GM08714 (cell line): ENCODE data around the gene HCAR2.
"Not testable (repeated sequence)": the region's sequence is repeated elsewhere in the genome, so short reads cannot be mapped to it uniquely, and the experiment has no call there.

Experiments used
- H3K4me3 ChIP-seq: fragments of 200-500 bp; sonication (Bioruptor generic); 2 replicates; pipeline ENCODE4 v1.5.1; 2014; ENCODE audit warnings: mild to moderate bottlenecking, low read length, inconsistent platforms
- ZNF274 ChIP-seq: IDR thresholded peaks from 2 replicates; pipeline ENCODE4 v1.6.1; 2012; ENCODE audit warnings: mild to moderate bottlenecking, low read depth, low read length

HCAR2 gene

GRCh38 chr12:122702890-122703611 is at the start of gene HCAR2:
Gene HCAR2 (minus strand): TSS chr12:122703357. CDS start chr12:122703283, 74 bp downstream.
- not testable (repeated sequence) for H3K4me3 ChIP-seq

GRCh38 chr12:122752464-122753318 is 49.5 kb upstream of the HCAR2 start, which contains the start of gene DENR:
Gene DENR (plus strand): TSS chr12:122752824. CDS start chr12:122753702, 878 bp downstream.
- H3K4me3 ChIP-seq: peak within 1 kb of the TSS; percentile 73
- TF ChIP-seq ZNF274: no peak

- peak overlapping the region; percentile 42; the same call in 1 of the 2 replicates for H3K4me3 ChIP-seq
Measured at GRCh38 chr12:122750781-122751515, 47.8 kb upstream of the HCAR2 start.

- no peak for TF ChIP-seq ZNF274
- no peak overlapping the region for H3K4me3 ChIP-seq
Measured at GRCh38 chr12:122749569-122750332, 46.6 kb upstream of the HCAR2 start.

- no peak for TF ChIP-seq ZNF274
- no peak overlapping the region for H3K4me3 ChIP-seq
Measured at GRCh38 chr12:122747224-122748135, 44.3 kb upstream of the HCAR2 start.

GRCh38 chr12:122743895-122744525 is 40.9 kb upstream of the HCAR2 start:
- no peak overlapping the region for H3K4me3 ChIP-seq
- no peak for TF ChIP-seq ZNF274

GRCh38 chr12:122740351-122740750 is 37.2 kb upstream of the HCAR2 start:
- H3K4me3 ChIP-seq: no peak overlapping the region

GRCh38 chr12:122738571-122738970 is 35.4 kb upstream of the HCAR2 start:
- TF ChIP-seq ZNF274: no peak
- H3K4me3 ChIP-seq: no peak overlapping the region

More at GRCh38 chr12:122740351-122740750, 37.2 kb upstream of the HCAR2 start:
- no peak for TF ChIP-seq ZNF274

- H3K4me3 ChIP-seq: no peak overlapping the region
- no peak for TF ChIP-seq ZNF274
Measured at GRCh38 chr12:122732611-122733010, 29.5 kb upstream of the HCAR2 start.

- no peak for TF ChIP-seq ZNF274
- H3K4me3 ChIP-seq: no peak overlapping the region
Measured at GRCh38 chr12:122732170-122732569, 29.0 kb upstream of the HCAR2 start.

- peak within 1 kb of the TSS; percentile 29; the same call in 1 of the 2 replicates for H3K4me3 ChIP-seq
- no peak for TF ChIP-seq ZNF274
Measured at GRCh38 chr12:122730215-122731014, 27.3 kb upstream of the HCAR2 start, which contains the start of gene HCAR1. Gene HCAR1 (minus strand): TSS chr12:122730844. CDS start chr12:122730339, 505 bp downstream.
